HG03439 (cell line): ENCODE data around the gene EEPD1.
"Not testable (repeated sequence)": the region's sequence is repeated elsewhere in the genome, so short reads cannot be mapped to it uniquely, and the experiment has no call there.

Experiments
- ATAC-seq: cut with Tn5 transposase; IDR thresholded peaks from one replicate; pipeline ENCODE4 v1.9.1; 2021; ENCODE audit warnings: mild to moderate bottlenecking, moderate library complexity; ENCODE audit not compliant: unreplicated experiment

The EEPD1 gene

DNA sequence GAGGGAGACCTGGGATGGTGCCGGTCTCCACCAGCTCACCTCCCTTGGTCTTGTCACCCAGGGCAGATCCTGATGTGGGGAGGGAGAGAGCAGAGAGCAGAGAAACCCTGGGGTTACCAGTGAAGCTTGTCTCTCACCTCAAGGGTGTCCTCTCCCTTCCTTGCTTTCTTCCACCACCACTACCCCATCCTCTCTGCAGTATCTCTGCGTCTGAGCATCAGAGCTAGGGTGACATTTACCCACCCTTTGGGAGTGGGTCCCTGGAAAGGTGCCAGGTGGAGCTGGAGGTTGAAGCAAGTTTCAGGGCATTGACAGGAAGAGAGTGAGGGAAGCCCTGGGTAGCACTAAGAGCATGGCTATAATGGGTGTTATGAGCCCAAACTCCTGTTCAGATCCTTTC is 161.4 kb downstream of the EEPD1 start:
- no peak for ATAC-seq

DNA sequence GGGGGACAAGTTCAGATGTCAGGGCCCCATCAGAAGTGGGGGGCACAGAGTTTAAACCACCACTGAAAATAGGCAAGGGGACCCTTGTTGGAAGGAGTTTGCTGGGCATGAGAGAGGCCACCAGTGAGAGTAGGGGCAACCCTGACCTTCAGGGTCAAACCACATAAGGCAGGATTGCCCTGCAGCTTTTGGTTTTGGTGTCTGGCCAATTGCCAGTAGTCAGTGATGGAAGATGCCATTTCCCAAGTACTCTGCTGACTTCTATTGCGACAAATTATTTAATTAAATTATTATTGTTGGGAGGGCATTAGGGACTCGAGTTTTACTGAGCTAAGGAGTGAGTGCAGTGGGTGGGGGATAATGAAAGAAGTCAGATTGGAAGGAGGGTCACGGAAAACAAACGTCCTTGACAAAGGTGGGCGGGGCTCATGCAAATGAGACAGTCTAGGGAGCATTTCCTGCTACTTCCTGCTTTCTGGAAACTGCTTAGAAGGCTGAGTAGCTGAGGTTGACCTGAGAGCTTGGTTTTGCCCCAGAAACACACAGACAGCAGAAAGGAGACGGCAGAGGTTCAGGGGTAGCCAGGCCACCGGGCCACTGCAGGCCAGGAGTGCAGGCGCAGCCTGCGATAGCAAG is 162.4 kb downstream of the EEPD1 start:
- no peak for ATAC-seq

DNA sequence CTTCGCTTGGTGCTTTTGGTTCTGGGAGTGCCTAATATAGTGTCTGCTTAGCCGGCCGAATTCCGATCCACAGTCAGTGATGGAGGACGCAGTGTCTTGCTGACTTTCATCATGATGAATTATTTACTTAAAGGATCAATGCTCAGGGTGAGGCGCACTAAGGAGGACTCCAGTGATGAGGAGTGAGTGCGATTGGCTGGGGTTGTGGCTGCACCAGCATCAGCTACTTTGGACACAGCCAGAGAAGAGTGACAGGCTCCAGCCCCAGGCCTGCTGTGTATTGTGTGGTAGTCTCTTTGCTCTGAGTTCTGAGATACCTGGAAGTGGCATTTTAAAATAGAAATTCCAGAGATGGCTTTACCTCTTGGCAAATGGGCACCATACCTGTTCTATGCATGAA is 163.3 kb downstream of the EEPD1 start:
- no peak for ATAC-seq

DNA sequence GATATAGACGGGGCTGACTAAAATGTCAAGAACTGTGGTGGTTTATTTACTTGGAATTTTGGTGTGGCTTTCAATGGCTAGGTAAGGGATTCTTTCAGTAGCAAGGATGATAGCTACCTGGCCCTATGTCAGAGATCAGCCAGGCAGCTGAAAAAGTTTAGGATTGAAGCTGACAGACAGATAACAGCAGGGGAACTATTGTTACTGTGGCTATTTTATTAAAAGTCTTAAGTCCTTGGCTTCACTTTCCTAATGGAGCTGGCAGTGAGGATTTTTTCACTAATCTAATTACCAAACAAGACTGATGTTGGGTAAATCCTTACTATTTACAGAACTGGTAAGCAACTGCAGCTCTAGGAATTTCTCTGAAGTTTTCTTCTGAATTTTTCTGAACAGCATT is 164.2 kb downstream of the EEPD1 start:
- no peak for ATAC-seq

DNA sequence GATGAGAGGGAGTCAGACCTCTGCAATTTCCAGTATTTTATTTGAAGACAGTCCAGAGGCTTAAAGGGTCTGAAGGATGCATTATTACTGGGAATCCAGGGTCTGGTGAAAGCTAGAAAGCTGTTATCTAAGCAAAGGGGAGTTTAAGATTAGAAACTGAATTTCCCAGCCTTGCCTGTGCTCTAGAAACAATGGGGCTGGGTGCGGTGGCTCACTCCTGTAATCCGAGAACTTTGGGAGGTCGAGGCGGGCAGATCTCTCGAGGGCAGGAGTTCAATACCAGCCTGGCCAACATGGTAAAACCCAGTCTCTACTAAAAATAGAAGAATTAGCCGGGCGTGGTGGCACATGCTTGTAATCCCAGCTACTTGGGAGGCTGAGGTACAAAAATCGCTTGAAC is 165.1 kb downstream of the EEPD1 start:
- ATAC-seq: no peak

DNA sequence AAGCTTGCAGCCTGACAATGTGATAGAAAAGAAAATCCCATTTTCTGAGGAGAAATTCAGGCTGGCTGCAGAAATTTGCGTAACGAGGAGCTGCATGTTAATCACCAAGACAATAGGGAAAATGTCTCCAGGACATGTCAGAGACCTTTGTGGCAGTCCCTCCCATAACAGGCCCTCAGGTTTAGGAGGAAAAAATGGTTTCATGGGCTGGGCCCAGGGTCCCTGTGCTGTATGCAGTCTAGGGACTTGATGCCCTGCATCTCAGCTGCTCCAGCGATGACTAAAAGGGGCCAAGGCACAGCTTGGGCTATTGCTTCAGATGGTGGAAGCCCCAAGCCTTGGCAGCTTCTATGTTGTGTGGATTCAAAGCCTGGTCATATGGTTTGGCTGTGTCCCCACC is 168.2 kb downstream of the EEPD1 start:
- not testable (repeated sequence) for ATAC-seq

DNA sequence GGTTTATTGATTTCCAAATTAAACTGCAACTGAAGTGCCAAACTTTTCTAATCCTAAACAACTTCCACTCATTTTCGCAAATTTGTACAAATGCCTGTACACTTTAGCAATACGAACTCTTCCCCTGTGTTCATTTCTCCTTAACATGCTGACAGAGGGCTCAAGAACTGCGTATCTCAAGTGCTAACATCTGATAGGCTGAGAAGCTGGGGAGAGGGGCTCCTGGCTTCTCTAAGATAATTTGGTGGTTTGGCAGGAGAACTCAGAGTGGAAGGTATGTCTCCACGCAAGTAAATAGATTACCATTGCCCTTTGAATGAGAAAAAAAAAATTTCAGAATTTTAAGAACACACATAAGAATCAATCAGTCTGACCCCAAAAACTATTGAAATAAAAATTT is 183.3 kb downstream of the EEPD1 start:
- no peak for ATAC-seq

DNA sequence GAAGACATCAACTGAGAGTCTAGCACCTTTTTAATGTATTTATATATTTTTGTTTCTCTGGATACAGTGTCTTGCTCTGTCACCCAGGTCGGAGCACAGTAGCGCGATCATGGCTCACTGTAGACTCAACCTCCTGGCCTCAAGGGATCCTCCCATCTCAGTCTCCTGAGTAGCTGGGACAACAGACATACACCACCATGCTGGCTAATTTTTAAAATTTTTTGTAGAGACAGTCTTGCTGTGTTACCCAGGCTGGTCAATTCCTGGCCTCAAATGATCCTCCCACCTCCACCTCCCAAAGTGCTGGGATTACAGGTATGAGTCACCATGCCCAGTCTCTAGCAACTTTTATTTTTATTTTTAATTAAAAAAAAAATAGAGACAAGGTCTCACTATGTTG is 185.2 kb downstream of the EEPD1 start:
- no peak for ATAC-seq

DNA sequence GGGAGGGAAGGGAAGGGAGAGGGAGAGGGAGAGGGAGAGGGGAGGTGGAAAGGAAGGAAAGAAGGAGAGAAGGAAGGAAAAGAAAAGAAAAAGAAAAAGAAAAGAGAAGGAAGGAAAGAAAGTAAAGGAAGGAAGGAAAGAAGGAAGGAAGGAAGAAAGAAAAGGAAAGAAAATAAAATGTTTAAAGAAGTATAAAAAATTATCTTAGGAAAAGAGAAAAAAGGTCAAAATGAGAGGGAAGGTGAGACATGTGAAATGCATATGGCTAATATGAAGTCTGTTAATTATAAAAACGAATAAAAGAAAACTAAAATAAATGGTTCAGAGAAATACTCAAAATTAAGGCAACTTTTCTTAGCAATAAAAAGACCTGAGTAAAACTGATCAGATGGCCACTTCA is 190.5 kb downstream of the EEPD1 start:
- no peak for ATAC-seq

DNA sequence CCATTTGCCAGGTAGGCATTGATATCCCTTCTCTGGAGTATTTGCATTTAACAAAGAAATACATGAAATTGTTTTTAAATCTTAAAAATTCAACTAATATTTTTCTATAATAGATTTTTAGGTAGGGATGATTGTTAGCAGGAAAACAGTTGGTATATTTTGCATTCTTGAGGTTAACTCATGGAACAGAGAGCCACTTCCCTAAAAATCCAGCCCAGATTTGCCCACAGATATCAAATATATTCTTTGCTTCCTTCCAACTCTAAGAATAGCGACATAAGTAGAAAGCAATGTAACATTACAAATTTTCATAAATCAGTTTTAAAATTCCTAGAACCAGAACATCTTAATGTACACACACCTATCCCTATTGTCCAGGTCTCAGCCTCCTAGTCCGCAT is 191.6 kb downstream of the EEPD1 start:
- no peak for ATAC-seq

DNA sequence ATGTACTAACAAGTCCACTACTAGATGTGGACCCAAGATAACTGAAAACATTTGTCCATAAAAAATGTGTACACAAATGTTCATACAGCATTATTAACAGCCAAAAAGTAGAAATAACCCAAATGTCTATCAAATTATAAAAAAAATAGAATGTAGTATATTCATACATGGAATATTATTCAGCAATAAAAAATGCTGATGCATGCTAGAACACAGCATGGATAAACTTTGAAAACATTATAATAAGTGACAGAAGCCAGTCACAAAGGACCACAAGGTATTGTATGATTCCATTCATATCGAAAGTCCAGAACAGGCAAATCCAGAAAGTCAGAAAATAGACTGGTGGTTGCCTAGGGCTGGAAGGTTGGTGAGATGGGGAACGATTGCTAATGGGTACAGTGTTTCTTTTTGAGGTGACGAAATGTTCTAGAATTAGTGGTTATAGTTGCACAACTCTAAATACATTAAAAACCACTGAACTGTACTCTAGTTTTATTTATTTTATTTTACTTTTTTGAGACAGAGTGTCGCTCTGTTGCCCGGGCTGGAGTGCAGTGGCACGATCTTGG is 193.3 kb downstream of the EEPD1 start:
- ATAC-seq: no peak

DNA sequence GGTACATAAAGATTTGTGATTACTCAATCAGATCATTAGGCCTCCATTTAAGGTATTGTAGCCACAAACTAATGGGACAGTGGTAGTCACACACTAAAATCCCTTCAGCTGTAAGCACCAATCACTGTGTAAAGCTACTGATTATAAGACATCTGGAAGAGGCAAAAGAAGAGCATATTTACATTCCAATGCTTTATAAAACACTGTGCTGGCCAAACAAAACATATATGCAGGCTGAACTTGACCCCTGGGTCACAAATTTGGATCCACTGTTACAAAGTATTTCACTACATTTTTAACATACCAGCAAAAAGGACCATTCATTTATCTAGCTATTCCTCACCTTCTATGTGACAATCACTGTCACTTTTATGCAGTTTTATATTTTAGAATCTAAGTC is 195.2 kb downstream of the EEPD1 start:
- no peak for ATAC-seq

DNA sequence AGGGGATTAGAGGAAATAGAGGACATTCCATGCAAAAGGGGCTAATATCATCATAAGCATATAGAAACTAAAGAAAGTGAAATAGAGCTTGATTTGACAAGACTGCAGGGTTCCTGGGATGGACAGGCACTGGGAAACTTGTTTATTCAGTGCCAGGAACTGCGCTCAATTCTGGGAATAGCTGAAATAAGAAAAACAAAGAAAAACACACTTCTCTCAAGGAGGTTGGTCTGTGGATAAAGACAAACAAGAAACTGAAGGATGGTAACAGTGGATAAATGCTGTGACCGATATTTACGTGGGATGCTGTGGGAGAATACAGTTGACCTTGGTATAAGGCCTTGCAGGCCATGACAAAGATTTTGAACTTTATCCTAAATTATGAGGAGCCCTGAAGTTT is 195.7 kb downstream of the EEPD1 start:
- no peak for ATAC-seq

DNA sequence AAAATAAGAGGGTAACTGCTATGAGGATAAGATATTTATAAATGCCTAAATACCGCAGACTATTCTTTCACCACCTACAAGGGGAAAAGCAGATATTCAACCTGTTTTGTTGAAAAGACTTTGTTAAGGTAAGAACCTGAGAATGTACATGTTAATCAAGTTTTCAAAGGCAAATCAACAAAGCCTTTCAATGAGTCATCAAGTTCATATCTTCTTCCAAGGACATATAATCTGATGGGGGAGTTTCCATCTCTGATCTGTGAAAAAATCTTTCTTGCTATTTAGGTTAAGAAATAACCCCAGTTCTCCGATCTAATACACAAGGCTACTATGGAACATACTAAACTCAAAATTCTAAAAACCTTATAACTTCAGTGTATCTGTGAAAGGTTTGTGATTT is 196.6 kb downstream of the EEPD1 start:
- ATAC-seq: no peak
